ENCODE measurements around the gene CLASP1.
"Not testable (repeated sequence)": the region's sequence is repeated elsewhere in the genome, so short reads cannot be mapped to it uniquely, and the experiment has no call there.

Gene CLASP1

DNA sequence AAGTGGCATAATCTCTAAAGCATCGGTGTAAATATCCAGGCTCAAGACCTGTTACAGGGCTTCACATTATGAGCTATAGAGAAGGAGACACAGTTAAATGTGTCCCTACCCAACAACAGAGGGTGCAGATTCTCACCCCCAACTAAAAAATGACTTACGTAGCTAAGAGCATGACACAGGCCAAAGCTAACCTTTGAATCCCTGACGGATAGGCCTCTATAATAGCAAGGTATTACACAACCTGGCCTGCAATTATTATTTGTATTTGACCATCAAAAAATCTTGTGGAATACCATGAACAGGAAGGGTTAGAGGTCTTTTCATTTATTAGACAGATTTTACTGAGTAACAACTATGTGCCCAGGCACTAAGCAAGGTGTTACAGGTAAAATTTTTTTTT lies 73.5 kb downstream of the CLASP1 start:
- DNase-seq: no peak

GRCh38 chr2:121570667-121571055 lies 78.6 kb downstream of the CLASP1 start:
- peak; percentile 40 for DNase-seq

DNA sequence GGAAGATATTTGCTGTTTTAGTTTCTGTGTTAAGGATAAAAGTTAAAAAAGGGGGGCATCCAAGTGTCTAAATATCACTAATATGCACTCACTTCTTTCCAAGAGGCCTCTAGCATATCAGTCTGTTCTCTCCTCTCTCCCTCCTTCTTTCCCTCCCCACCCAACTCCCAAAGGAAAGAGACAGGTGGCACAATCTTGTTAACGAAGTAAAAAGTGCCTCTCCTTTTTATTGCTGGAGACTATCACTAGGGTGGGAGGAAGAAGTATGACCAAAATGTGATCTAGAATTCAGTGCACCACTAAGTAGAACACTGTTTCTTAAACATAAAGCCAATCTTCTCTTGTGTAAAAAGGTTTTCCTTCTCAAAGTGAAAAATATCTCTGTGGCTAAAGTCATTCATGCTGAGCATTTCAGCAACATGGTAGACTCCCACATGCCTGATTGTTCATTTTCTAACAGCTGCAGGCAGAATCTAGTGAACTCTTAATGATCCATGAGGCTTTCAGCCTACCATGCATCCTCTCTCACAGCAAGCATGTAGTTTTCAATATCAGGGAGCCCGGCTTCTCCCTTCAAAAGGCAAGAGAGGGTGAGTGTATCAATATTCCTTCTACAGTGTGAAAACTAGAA lies 79.1 kb downstream of the CLASP1 start:
- DNase-seq: peak; percentile 80

- no peak for DNase-seq
Observed at GRCh38 chr2:121567957-121568409, 81.3 kb downstream of the CLASP1 start.

DNA sequence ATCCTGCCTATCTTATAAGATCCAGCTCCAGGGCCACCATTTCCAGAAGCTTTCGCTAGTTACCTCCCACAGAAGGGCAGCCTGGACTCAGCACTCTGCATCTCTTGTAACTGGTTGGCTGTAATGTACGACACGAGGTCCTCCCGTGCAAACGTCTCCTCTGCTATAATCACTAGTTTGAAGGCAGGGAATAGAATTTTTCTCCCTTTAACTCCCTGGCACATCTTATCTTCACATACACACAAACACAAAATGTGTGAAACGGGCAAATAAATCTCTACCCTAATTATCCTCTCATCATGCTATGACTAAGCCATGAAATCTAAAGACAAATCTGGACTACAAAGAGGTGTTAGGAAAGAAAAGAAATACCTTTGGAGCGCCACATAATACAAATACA lies 81.8 kb downstream of the CLASP1 start:
- no peak for DNase-seq

DNA sequence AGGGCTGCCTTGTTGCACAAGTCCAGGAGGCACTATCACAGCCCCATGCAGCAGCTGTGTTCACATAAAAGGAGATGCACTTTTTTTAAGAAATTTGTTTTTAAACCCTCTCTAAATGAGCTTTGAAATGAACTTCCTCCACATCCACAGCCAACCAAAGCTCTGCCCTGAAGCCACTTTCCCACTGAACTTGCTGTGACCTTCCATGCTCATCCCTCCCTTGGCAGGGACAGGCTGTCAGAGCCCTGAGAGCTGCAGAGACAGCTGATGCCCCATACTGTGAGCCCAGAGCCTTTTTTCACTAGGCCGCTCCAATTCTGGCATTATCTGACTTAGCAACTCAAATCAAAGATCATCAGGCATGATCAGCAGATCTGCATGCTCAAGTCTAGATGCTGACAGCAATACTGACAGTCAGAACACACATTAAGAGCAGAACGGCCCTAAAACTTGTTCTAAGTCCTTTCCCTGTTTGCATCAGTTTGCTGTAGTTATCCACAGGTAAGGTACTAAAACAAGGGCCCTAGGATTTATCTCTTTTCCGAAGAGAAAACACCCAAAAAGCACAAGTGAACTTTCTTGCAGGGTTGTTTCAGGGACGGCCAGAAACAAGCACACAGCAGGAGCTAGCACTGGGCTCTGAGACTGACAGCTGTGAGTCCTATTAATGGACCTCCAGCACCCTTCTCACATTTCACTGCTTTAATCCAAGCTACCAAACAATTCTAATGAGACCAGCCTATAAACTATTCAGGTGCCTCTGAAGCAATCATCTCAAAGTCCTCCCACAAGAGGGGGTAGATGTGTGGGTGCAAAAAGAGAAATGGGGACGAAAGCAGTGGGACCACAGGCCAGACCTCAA lies 83.6 kb downstream of the CLASP1 start:
- DNase-seq: peak; percentile 93

DNA sequence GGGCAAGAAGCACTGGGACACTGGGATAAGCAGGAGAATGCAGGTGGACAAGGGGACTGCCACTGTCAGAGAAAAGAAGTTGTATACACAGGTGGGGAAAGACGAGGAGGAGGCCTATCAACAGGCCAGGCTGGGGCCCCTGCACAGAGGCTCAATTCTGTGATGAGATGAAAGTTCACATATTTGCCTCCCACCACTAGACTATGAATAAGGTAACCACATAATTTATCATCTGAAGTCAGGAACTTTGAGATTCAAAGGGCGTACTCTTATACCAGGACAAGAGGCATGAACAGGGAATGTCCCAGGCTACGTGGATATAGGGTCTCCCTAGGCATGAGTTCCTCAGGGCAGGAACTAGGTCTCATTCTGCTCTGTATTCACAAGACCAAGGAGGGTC lies 84.4 kb downstream of the CLASP1 start:
- DNase-seq: no peak

GRCh38 chr2:121563754-121564153 lies 85.5 kb downstream of the CLASP1 start:
- not testable (repeated sequence) for DNase-seq

GRCh38 chr2:121562269-121563176 lies 86.7 kb downstream of the CLASP1 start:
- no peak for DNase-seq

DNA sequence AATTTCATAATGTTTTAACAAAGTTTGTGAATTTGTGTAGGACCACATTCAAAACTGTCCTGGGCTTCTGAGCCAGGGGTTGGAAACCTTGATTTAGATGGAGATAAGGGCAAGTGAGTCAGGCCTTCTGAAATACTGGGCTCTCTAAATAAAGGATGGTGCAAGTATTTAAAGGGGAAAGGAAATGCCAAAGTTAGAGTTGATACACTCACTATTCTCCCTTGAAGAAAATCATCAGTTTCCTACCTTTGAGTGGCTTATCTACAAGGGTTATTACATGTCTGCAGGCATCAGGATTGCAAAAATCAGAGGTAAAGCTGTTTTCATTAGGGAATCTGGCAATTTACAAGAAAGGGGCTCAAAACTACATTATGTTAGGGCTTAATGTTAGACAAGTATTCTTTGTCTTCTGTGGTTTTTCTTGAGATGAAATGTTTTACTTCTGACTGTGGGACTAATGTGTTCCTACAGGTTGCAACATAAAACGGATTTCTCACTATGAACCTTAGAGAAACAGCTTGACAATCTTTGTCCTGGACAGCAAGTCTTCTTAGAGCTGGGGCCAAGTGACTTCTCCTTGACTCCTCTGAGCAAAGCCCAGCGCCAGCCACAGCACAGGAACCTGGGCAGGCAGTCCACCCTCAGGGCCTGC lies 87.5 kb downstream of the CLASP1 start:
- DNase-seq: no peak

- no peak for DNase-seq
Observed at GRCh38 chr2:121558329-121558728, 90.9 kb downstream of the CLASP1 start.

DNA sequence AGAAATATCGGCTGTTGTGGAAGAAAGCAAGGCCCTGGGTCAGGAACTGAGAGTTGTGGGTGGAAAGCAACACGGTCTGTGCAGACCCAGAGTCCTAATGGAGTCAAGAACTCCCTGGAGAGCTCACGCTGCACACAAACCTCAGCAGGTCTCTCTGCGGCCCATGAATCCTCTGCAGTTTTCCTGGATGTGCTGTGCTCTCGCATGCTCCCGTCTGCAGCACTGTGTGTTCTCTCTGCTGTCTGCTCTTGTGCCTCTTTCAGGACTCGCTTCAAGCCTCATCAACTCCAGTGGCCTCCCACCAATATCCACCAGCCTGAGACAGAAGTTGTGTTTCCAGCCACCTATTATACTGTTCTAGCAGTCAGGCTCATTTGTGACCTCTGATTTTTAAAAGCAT lies 94.3 kb downstream of the CLASP1 start:
- DNase-seq: no peak

- not testable (repeated sequence) for DNase-seq
Observed at GRCh38 chr2:121552477-121553180, 96.6 kb downstream of the CLASP1 start.

DNA sequence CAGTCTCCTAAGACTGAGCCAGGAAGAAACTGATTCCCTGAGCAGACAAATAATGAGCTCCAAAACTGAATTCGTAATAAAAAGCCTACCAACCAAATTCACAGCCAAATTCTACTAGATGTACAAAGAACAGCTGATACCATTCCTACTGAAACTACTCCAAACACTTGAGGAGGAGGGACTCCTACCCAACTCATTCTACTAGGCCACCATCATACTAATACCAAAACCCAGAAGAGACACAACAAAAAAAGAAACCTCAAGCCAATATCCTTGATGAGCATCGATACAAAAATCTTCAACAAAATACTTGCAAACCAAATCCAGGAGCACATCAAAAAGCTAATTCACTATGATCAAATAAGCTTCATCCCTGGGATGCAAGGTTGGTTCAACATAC lies 98.6 kb downstream of the CLASP1 start:
- no peak for DNase-seq

DNA sequence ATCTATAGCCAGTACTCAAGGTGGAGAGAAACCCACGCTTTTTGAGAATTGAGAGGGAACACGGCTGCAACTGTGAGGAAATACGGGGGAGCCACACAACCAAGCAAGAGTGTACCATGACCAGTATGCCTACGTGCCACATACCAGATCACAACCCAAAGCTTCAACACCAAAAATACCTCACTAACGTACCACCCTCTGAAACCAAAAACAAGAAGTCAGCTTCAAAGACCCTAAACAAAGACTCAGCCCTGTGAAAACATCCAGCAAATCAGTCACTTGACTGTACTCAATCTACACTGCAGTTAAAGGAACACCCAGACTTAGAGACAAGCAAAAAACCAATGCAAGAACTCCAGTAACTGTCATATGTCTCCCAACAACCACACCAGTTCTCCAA lies 101.6 kb downstream of the CLASP1 start:
- no peak for DNase-seq

GRCh38 chr2:121545913-121546312 lies 103.3 kb downstream of the CLASP1 start:
- DNase-seq: no peak

DNA sequence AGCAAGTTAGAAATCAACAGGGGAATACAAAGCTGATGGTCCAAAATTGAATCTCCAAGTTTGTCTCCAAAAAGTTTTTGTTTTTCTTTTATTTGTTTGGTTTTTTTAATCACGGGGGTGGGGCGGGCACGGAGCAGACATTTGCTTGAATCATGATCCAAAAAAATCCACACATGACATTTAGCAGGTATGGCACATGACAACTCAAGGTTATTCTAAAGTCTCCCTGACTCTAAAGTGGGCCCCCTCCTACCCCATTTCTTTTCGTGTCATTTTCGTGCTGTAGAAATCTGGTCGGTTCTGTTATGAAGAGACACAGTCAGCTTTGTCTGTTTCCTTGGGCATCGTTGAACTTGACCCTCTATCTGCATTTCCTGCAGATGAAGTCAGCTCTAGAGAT lies 104.0 kb downstream of the CLASP1 start:
- DNase-seq: no peak

DNA sequence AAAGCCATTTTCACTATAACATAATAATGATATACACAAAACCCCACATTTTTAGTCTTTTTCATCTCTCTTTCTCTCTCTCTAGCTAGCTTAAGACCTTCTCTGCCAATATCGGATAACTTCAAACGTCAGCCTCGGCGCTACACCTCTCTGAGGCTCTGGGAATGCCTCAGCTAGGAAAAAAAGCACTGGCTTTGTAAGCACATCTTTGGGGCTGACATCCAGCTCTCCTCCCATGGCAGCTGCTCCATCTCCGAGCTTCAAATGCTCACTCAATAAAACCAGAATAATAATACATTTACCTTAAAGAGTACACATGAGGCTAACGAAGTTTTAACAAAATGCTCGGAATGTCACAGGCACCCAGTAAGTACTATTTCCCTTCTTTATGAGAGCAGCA lies 107.8 kb downstream of the CLASP1 start:
- DNase-seq: no peak

DNA sequence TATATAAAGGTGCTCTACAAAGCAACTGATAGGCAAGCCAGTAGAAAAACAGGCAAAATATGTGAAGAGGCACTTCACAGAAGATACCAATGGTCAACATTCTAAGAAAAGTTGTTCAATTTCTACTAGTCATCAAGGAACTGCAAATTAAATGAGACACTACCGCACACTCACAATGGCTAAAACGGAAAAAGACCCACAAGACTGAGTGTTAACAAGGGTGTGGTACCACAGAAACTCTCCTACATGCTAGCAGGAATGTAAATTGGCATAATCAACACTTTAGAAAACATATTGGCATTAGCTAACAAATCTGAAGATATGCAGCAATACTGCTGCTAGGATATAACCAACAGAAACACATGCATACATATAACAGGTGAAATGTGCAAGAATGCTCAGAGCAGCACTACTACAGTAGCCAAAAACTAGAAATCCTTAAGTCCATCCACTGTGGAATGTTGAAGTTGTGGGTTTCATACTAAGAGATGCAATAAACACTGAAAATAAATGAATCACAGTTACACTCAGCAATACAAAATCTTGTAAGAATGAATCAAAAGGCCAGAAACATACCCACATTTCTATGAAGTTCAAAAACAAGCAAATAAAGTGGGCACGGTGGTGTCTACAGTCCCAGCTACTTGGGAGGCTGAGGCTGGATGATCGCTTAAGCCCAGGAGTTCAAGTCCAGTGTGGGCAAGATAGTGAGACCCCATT lies 109.4 kb downstream of the CLASP1 start:
- no peak for DNase-seq

DNA sequence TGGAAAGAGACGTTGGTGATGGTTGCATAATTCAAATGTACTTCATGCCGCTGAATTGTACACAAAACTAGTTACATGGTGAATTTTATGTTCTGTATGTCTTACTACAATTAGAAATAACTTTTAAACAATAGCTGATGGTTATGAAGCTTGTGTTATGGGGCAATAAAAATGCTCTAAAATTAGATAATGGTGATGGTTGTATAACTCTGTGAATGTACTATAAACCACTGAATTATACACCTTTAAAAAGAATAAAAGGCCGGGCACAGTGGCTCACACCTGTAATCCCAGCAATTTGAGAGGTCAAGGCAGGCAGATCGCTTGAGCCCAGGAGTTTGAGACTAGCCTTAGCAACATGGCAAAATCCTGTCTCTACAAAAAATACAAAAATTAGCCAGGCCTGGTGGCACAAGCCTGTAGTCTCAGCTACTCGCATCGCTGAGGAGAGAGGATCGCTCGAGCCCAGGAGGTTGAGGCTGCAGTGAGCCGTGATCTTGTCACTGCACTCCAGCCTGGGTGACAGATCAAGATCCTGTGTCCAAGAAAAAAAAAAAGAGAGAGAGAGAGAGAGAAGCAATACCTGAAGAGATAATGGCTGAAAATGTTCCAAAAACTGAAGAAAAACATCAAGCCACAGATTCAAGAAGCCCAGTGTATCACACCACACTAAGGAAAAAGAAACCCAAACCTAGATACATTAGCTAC lies 112.3 kb downstream of the CLASP1 start:
- DNase-seq: no peak

DNA sequence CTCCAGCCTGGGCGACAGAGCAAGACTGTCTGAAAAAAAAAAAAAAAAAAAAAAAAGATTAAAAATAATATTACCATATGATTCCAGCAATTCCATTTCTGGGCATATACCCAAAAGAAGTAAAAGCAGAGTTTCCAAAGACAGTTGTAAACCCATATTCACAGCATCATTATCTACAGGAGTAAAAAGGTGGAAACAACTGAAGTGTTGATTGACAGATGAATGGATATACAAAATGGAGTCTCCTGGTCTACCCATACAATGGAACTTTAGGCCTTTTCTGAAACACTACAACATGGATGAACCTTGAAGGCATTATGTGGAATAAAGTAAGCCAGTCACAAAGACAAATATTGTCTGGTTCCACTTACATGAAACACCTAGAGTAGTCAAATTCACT lies 112.9 kb downstream of the CLASP1 start:
- DNase-seq: no peak
